ENCODE measurements around the gene TRAF2.

DNA sequence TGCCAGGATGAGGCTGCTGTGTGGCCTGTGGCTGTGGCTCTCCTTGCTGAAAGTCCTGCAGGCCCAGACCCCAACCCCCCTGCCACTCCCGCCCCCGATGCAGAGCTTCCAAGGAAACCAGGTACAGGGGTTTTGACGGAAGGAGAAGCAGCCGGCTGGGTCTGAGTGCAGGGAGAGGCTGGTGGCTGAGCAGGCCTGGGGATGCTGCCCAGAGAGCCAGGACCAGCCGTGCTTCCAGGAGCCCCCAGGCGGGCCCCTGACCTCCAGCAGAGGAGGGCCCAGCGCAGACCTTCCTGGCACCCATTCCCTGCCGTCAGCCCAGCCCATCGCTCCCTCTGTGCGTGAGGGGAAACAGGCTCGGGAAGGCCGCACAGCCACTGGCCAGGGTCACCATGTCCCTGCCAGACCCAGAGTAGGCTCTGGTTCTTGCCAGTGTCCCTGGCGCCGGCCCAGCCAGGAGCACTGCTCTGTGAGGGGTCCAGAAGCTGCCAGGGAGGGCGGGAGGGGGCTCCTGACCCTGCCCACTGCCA, 66.1 kb downstream of the TRAF2 start:
- no peak for TF ChIP-seq GABPA (IDR thresholded peaks at IDR 0.05; ENCODE audit: borderline replicate concordance, insufficient read depth, low read length)
- no peak for TF ChIP-seq CTCF (IDR thresholded peaks at IDR 0.05; ENCODE audit: control extremely low read depth in 1 of 3, insufficient read depth in 1 of 3, low read depth in 1 of 3, low read length in 3 of 3)
- no peak for TF ChIP-seq NRF1 (IDR thresholded peaks at IDR 0.05; ENCODE audit: low read depth, low read length)
- TF ChIP-seq YY1 (IDR thresholded peaks at IDR 0.05; ENCODE audit: low read depth, low read length), result no peak
- no peak for TF ChIP-seq USF2 (IDR thresholded peaks at IDR 0.05; ENCODE audit: low read length)
- no peak for TF ChIP-seq POLR2A (IDR thresholded peaks at IDR 0.05; ENCODE audit: control extremely low read depth in 1 of 2, low read depth in 2 of 2, low read length in 2 of 2)
- no peak for TF ChIP-seq SIN3A (conservative IDR thresholded peaks at IDR 0.05 in 1 of 2, IDR thresholded peaks at IDR 0.05 in 1 of 2; ENCODE audit: low read depth in 1 of 2, low read length in 2 of 2)

Measured in H1 (cell line).